Measurements from ENCODE around the gene CSGALNACT2.

CSGALNACT2 gene

DNA sequence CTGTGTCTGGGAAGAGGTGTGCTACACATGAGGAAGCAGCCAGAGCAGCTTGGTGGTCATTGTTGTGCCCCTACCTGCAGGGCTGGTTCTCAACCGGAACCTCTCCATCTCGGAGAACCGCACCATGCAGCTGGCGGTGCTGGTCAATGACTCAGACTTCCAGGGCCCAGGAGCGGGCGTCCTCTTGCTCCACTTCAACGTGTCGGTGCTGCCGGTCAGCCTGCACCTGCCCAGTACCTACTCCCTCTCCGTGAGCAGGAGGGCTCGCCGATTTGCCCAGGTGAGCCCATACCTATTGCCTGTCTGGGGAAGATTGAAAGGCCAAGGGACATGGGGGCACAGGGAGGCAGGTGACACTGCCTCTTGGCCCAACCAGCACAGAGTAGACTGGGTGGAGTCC is 29.3 kb upstream of the CSGALNACT2 start:
- H3K4me1 Mint-ChIP-seq = peaks cover 35% of the 10 kb centered on the region
- H3K27me3 Mint-ChIP-seq = peaks cover 14% of the 10 kb centered on the region
- no peak overlapping the region for H3K4me3 Mint-ChIP-seq
- ATAC-seq (no peak), DNase-seq (no peak)
- no peaks in the 10 kb centered on the region for H3K9me3 Mint-ChIP-seq
- H3K27ac Mint-ChIP-seq = no peak overlapping the region

DNA sequence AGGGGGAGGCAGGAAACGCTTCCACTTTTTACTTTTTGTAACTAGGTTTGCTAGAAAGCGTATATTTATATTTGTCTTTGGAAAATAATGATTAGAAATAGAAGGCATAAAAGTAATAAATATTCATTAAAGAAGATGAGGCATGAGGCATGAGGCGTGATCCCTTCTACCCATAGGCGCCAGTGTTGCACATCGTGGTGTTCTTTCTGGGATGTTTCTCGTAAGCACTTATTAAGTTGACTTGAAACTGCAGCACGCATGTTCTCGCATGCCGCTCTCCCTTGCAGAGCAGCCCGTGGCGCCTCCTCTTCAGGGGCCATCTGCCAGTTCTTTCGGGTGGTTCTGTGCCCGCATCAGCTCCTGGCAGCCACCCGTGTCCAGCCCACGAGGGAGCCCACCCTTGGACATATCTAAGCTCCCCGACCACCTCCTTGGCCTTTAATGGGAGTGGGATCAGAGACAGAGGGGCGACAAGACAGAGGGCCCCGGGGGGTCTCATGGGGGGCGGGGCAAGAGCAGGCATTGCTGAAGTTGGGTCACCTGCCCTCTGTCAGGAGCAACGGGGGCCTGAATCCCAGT is 28.5 kb upstream of the CSGALNACT2 start:
- ATAC-seq = no peak

DNA sequence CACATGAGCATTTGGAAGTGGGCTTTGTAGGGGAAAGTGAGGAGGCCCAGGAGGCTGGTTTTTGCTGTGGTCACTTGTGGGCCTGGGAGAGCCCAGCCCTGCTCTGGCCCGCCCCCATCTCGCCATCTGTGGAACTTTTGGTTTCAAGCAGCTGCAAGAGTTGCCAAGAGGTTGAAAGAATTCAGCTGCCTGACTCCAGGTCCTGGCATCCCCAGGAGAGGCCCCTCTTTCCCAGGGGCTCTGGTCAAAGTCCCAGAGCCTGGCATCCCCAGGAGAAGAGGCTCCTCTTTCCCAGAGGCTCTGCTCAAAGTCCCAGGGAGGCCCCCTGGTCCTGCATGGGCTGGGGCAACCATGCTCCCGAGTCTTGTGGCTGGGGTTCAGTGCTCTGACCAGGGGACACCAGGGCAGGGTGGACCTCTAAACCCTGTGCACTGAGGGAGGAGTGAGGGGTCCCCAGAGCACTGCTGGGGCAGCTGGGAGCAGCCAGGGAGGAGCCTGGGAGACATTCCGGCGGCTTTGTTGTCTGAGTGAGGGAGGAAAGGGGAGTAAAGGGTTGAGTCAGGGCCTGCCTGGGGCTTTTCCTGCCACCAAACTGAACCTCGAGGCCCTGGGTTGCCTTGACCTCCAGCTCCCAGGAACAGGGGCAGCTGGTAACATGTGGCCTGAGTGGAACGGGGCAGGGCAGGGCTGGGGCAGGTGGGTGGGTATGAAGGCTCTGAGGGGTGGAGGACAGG is 27.7 kb upstream of the CSGALNACT2 start:
- DNase-seq (no peak), ATAC-seq (no peak)
- Mint-ChIP-seq H3K4me3 (no peak overlapping the region), H3K9me3 (no peaks in the 10 kb centered on the region), H3K4me1 (peaks cover 27% of the 10 kb centered on the region), H3K27me3 (no peaks in the 10 kb centered on the region), H3K27ac (peak overlapping the region in 1 of 2 donors; percentile 84)

More for the DNA sequence above, 28.5 kb upstream of the CSGALNACT2 start:
- Mint-ChIP-seq H3K27me3 (peaks cover 6% of the 10 kb centered on the region), H3K27ac (no peak overlapping the region), H3K9me3 (no peaks in the 10 kb centered on the region), H3K4me1 (peaks cover 34% of the 10 kb centered on the region), H3K4me3 (no peak overlapping the region)
- DNase-seq = no peak

DNA sequence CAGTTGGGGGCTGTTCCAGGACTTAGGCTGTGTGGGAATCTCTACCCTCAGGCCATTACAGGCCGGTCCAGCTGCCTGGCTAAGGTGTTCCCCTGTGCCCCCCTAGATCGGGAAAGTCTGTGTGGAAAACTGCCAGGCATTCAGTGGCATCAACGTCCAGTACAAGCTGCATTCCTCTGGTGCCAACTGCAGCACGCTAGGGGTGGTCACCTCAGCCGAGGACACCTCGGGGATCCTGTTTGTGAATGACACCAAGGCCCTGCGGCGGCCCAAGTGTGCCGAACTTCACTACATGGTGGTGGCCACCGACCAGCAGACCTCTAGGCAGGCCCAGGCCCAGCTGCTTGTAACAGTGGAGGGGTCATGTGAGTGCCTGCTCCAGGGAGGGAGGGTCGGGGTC is 27.1 kb upstream of the CSGALNACT2 start:
- Mint-ChIP-seq H3K4me1 (peaks cover 21% of the 10 kb centered on the region), H3K27ac (no peak overlapping the region)
- no peak for ATAC-seq

DNA sequence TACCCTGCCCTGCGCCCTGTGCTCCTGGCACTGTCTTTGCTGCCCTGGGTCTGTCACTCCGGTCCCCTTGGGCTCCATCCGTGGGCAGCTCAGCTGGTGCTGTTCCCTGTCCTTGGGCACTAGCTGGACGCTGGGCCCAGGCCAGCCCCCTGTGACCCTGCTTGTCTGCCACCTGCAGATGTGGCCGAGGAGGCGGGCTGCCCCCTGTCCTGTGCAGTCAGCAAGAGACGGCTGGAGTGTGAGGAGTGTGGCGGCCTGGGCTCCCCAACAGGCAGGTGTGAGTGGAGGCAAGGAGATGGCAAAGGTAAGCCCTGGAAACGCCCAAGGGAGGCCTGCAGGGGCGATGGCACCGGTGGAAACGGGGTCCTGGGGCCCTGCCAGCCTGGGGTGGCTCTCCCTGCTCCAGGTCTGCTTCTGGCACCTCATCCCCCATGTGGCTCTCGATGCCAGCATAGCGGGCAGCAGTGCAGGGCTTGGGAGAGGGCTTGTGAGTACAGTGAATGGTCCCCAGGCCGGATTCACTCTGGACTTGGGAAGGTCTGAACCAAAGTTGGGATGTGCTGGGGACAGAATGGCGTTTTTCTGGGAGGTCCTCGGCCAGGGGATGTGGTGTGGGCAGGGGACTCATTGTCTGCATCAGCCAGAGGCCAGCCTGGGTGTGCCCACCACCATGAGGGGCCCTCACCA is 26.2 kb upstream of the CSGALNACT2 start:
- DNase-seq (no peak), ATAC-seq (no peak)
- Mint-ChIP-seq H3K27ac (peak overlapping the region in 1 of 2 donors; percentile 78), H3K4me3 (no peak overlapping the region), H3K27me3 (no peaks in the 10 kb centered on the region), H3K9me3 (no peaks in the 10 kb centered on the region), H3K4me1 (peaks cover 11% of the 10 kb centered on the region)

More for the DNA sequence above, 27.1 kb upstream of the CSGALNACT2 start:
- Mint-ChIP-seq H3K9me3 (no peaks in the 10 kb centered on the region), H3K4me3 (no peak overlapping the region), H3K27me3 (no peaks in the 10 kb centered on the region)
- no peak for DNase-seq

DNA sequence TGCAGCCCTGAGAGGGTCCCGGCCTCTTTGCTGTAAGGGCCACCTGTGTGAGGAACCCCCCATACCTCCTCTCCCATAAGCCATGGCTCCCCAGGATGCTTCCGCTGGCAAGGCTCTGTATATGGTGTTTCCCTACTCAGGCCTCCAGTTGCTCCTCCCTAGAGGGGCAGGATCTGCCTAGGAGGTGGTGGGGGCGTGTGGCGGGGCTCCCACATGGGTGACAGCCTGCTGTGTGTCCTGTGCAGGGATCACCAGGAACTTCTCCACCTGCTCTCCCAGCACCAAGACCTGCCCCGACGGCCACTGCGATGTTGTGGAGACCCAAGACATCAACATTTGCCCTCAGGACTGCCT is 25.7 kb upstream of the CSGALNACT2 start:
- Mint-ChIP-seq H3K4me1 (peaks cover 14% of the 10 kb centered on the region), H3K4me3 (no peak overlapping the region), H3K27ac (no peak overlapping the region), H3K9me3 (no peaks in the 10 kb centered on the region), H3K27me3 (no peaks in the 10 kb centered on the region)
- ATAC-seq (no peak), DNase-seq (no peak)

DNA sequence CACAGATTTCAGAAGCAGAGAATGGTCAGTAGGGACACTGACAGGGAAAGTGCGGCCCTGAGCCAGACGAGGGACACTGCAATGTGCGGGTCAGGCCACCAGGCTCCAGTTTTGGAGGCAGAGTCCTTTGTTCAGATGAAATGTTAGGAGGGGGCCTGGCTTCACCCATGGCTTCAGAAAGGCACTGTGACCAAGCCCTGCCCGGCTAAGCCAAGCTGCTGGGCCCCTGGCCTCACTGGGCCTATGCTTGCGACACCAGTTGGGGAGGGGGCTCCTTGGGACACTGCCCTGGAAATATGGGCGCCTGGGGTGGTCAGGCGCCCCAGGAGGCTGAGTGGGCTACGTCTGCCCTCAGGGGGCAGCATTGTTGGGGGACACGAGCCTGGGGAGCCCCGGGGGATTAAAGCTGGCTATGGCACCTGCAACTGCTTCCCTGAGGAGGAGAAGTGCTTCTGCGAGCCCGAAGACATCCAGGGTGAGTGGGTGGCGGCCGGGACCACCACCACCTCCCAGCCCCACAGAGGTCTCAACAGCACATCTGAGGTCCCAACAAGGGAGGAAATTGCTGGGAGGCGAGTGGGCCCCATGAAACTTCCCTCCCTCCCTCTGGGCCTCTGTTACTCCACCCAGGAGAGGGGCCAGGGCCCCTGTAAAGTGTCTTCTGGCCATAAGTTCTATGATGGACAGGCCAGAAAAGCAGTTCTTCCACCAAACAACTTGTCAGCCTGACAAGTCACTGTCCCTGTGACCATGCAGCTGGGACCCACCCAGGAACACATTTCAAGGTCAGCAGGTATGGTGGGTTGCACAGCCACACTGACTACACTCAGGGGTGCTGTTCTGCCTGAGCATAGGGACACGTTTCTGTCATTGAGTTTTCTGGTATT is 24.8 kb upstream of the CSGALNACT2 start:
- Mint-ChIP-seq H3K4me3 (no peak overlapping the region), H3K4me1 (peaks cover 20% of the 10 kb centered on the region), H3K27me3 (no peaks in the 10 kb centered on the region), H3K9me3 (no peaks in the 10 kb centered on the region), H3K27ac (peak overlapping the region in 1 of 2 donors; percentile 31)
- DNase-seq (no peak), ATAC-seq (no peak)

DNA sequence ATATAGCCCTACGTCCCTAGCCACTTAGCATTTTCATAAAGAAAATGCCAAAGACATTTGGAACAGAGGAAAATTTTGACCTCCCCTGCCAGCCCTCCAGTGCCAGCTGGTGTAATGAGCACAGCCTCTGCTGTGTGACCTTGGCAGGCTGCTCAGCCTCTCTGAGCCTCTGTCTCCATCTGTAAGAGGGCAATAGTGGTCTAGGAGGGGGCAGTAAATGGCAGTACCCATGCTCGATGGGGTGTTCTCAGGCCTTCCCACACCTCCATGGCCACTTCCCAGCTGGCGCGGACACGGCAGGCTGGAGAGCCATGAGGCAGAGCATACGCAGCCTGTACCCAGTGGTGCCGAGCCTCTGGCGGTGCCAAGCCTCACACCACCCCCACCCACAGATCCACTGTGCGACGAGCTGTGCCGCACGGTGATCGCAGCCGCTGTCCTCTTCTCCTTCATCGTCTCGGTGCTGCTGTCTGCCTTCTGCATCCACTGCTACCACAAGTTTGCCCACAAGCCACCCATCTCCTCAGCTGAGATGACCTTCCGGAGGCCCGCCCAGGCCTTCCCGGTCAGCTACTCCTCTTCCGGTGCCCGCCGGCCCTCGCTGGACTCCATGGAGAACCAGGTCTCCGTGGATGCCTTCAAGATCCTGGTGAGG is 24.0 kb upstream of the CSGALNACT2 start:
- ATAC-seq = no peak

DNA sequence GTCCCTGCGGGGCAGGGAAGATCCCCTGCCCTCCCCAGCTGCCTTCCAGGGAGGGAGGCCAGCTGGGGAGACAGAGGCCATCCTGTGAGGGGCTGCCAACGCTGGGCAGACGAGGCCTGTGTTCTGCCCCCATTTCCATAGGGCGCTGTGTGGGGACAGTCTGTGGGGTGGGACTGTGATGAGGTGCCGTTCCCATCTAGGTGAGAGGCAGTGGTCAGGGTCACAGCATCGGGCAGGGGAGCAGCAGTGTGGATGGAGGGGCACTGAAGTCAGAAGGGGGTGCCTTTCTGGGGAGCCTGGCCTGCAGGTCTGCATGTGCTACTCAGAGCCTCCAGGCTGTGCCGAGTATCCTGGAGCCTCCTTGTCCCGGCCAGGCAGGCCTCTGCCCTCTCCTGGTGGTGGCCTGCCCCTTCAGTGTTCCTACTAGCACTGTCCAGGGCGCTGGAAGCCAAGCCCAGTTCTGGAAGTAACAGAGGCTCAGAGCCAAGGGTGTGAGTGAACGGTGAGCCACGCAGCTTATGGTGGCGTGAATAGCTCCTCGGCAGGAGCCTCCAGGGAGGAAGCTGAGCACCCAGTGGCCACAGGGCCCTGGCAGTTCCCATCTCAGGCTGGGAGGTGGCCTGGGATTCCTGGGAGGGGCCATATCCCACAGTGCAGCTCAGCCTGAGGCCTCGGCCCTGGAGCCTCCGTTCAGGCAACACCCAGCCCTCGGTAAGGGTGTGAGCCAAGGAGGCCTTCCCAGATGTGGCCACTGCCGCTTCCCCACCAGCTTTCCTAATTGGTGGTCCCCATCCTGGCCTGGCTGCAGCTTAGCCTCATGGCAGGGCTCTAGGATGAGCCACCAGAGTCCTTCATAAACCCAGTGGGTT is 23.3 kb upstream of the CSGALNACT2 start:
- Mint-ChIP-seq H3K27ac (peak overlapping the region in 1 of 2 donors; percentile 46), H3K27me3 (no peaks in the 10 kb centered on the region), H3K4me1 (peaks cover 32% of the 10 kb centered on the region), H3K4me3 (no peak overlapping the region), H3K9me3 (no peaks in the 10 kb centered on the region)
- ATAC-seq (no peak), DNase-seq (no peak)

More for the DNA sequence above, 24.0 kb upstream of the CSGALNACT2 start:
- H3K27ac Mint-ChIP-seq = peak overlapping the region in 1 of 2 donors; percentile 46
- H3K4me3 Mint-ChIP-seq = no peak overlapping the region
- no peak for DNase-seq
- peaks cover 27% of the 10 kb centered on the region for H3K4me1 Mint-ChIP-seq
- no peaks in the 10 kb centered on the region for H3K27me3 Mint-ChIP-seq
- H3K9me3 Mint-ChIP-seq = no peaks in the 10 kb centered on the region

DNA sequence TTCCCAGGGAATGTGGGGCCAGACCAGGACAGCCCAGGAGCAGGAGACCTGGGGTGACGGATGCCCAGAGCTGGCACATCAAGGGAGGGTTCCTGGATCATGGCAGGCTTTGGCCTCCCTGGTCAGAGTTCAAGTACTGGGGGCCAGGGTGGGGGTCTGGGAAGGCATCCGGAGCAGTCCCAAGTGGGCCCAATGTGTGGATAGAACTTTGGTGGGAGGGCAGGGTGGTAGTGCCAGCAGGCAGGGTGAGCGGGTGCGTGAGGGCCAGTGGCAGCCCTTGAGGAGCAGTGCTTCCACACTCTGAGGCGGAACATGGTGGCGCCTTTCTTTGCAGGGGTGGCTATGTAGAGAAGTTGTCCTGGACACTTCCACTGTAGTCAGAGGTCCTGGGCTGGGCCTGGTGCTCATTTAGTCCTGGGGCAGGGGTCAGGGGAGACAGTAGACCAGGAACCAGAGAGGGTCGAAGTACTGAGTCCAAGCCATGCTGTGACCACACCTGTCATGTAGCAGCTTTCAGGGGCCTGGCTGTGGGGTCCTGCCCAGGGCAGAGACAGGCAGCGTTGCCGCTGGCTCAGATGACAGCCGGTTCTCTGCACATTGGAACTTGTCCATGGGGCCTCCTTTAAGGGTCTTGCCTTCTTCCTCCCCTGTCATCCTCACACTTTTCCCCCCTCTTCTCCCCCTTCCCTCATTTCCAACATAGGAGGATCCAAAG is 22.2 kb upstream of the CSGALNACT2 start:
- H3K4me1 Mint-ChIP-seq = peaks cover 33% of the 10 kb centered on the region

DNA sequence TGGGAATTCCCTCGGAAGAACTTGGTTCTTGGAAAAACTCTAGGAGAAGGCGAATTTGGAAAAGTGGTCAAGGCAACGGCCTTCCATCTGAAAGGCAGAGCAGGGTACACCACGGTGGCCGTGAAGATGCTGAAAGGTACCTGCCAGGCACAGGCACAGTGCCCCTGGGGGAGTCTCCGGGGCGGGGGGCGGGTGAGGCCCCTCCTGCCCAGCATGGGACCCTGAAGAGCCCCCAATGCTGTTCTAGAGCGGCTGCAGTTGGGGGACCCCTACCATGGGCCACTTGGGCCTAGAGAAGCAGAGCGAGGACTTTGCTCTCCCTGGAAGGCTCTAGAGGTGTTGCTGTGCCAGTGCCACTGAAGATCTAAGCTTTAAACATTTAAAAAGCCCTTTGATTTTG is 21.6 kb upstream of the CSGALNACT2 start:
- Mint-ChIP-seq H3K9me3 (no peaks in the 10 kb centered on the region), H3K4me3 (no peak overlapping the region), H3K4me1 (peaks cover 39% of the 10 kb centered on the region), H3K27me3 (no peaks in the 10 kb centered on the region), H3K27ac (no peak overlapping the region)
- no peak for ATAC-seq
- no peak for DNase-seq

More for the DNA sequence above, 22.2 kb upstream of the CSGALNACT2 start:
- ATAC-seq (no peak), DNase-seq (no peak)
- H3K27ac Mint-ChIP-seq = no peak overlapping the region
- H3K9me3 Mint-ChIP-seq = no peaks in the 10 kb centered on the region
- H3K27me3 Mint-ChIP-seq = no peaks in the 10 kb centered on the region
- no peak overlapping the region for H3K4me3 Mint-ChIP-seq

DNA sequence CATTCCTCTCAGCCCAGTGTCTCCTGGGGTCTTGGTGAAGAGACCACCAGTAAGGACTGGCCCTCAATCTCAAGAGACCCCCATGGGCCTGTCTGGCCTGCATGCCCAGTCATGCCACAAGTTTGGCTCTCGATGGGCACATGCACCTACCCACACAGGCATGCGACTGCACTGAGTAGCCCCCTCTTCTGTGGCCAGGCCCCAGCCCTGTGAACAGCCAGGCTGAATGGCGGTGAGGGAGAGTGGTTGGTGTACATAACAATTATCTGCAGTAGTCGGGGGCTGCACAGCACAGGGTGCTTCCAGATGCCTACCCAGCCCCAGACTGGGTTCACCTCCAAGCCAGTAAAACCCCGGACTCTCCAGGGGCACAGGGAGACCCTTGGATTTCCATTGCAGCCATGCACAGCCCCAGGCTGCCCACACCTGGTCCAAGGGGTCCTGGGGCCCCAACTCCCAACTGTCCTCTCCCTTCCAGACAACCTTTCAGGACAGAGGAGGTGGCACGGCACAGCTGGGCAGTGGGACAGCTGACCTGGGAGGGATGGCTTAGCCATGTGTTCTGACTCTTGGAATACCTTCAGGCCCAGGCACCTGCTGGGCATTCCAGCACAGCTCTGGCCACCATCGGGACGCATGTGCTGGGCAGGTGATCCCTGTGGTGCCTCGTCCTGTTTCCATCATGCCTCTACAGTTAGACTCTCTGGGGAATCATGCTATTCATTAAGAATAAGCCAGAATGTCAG is 21.0 kb upstream of the CSGALNACT2 start:
- no peak for ATAC-seq
- H3K4me3 Mint-ChIP-seq = no peak overlapping the region
- H3K9me3 Mint-ChIP-seq = no peaks in the 10 kb centered on the region
- DNase-seq = no peak
- H3K27ac Mint-ChIP-seq = no peak overlapping the region
- H3K27me3 Mint-ChIP-seq = no peaks in the 10 kb centered on the region
- H3K4me1 Mint-ChIP-seq = peaks cover 45% of the 10 kb centered on the region

Measured in stimulated activated naive CD8-positive, alpha-beta T cell treated with anti-CD3 and anti-CD28 coated beads, Interleukin-15, amount 100 ng/mL, for 72 hours (primary cell).